Liver (tissue), 9 donors: ENCODE data around the gene MEF2B. TPM values are rescaled to one million over a fixed set of nuclear protein-coding genes. Genes with fewer than 3 reads are reported as not detected.
"Not testable (repeated sequence)": the region's sequence is repeated elsewhere in the genome, so short reads cannot be mapped to it uniquely, and the experiment has no call there.

Source experiments
- DNase-seq: peaks from one replicate; pipeline ENCODE4 v3.0.0-alpha.2; 2017; ENCODE audit warnings: low spot score
- H3K27ac ChIP-seq, 2 donors: one replicate each; pipeline ENCODE4 v1.7.0; 2013; ENCODE audit warnings: inconsistent platforms in 2 of 2, low read length in 2 of 2, control low read depth in 1 of 2, low read depth in 1 of 2, mild to moderate bottlenecking in 1 of 2
- H3K27me3 ChIP-seq, 4 donors: one replicate each; pipeline versions ENCODE4 v1.6.1 to v1.7.0; 2013; ENCODE audit warnings: low read length in 3 of 4, inconsistent platforms in 1 of 4, mild to moderate bottlenecking in 1 of 4, moderate library complexity in 1 of 4; ENCODE audit not compliant: control insufficient read depth in 4 of 4, insufficient read depth in 4 of 4
- H3K36me3 ChIP-seq, 4 donors: one replicate each; pipeline versions ENCODE4 v1.6.1 to v1.7.0; 2013; ENCODE audit warnings: low read length in 3 of 4, mild to moderate bottlenecking in 3 of 4, low read depth in 1 of 4, moderate library complexity in 1 of 4; ENCODE audit not compliant: control insufficient read depth in 4 of 4, insufficient read depth in 3 of 4
- H3K4me1 ChIP-seq, 4 donors: one replicate each; pipeline versions ENCODE4 v1.6.1 to v1.7.0; 2013; ENCODE audit warnings: low read length in 3 of 4, mild to moderate bottlenecking in 3 of 4, moderate library complexity in 1 of 4; ENCODE audit not compliant: control insufficient read depth in 4 of 4, insufficient read depth in 4 of 4
- H3K4me3 ChIP-seq, 3 donors: one replicate each; pipeline versions ENCODE4 v1.6.1 to v1.7.0; 2013; ENCODE audit warnings: low read length in 3 of 3, control low read depth in 1 of 3, low read depth in 1 of 3, mild to moderate bottlenecking in 1 of 3
- H3K9ac ChIP-seq, 2 donors: one replicate each; pipeline ENCODE4 v1.7.0; 2013; ENCODE audit warnings: low read length in 2 of 2, mild to moderate bottlenecking in 2 of 2, moderate library complexity in 2 of 2, control low read depth in 1 of 2, low read depth in 1 of 2
- H3K9me3 ChIP-seq, 4 donors: one replicate each; pipeline versions ENCODE4 v1.6.1 to v1.7.0; 2013; ENCODE audit warnings: low read length in 3 of 4; ENCODE audit not compliant: control insufficient read depth in 4 of 4
- CTCF ChIP-seq: fragments of 150-350 bp; IDR thresholded peaks from 2 replicates; pipeline ENCODE4 v1.5.1; 2017; ENCODE audit warnings: improper control_type of control experiment, low read depth, low read length; ENCODE audit not compliant: missing input control
- FOXA1 ChIP-seq: IDR thresholded peaks from 2 replicates; pipeline ENCODE4 v1.6.1; 2016; ENCODE audit warnings: antibody characterized with exemption
- GABPA ChIP-seq, 2 donors: IDR thresholded peaks in 1 of 2; conservative IDR thresholded peaks in 1 of 2; 2 replicates each; pipeline ENCODE4 v1.6.1; 2016; ENCODE audit warnings: antibody characterized with exemption in 2 of 2, mild to moderate bottlenecking in 1 of 2, moderate library complexity in 1 of 2
- NR2F2 ChIP-seq: IDR thresholded peaks from 2 replicates; pipeline ENCODE4 v1.6.1; 2016; ENCODE audit warnings: antibody characterized with exemption
- REST ChIP-seq: IDR thresholded peaks from 2 replicates; pipeline ENCODE4 v1.6.1; 2016; ENCODE audit warnings: antibody characterized with exemption, mild to moderate bottlenecking
- WGBS: extraction: QIAGEN DNeasy Blood & Tissue Kit; methylation state at CpG from one replicate; pipeline ENCODE4 v1.1.7; 2013; 5-methylcytosine and 5-hydroxymethylcytosine counted together
- polyA plus RNA-seq, 2 donors: library from polyadenylated mRNA; stranded (reverse) in 1 of 2; unstranded in 1 of 2; fragments of 200-250 nt in 1 of 2; fragments of >200 nt in 1 of 2; fragmentation: Nextera tagmentation in 1 of 2; extraction: Ambion mirVana in 1 of 2; gene quantifications; one replicate each; pipeline versions ENCODE4 v1.2.1 to v1.2.3, GENCODE V29; 2013 to 2015
- total RNA-seq, 2 donors: library from RNA; depleted of rRNA; stranded (reverse); fragments of >200 nt; gene quantifications; one replicate each; pipeline ENCODE4 v1.2.3, GENCODE V29; 2014
- donor health status: healthy.
- donor health status: healthy.
- donor health status: healthy.
- donor health status: healthy.
- donor health status: healthy.

The MEF2B gene
- total and polyA plus RNA-seq, 4 donors = 0.08 to 0.39 (median 0.30) TPM; not detected in 1

GRCh38 chr19:19148504-19148903, 21.6 kb downstream of the MEF2B start:
- peaks cover 0 to 18% (median 5%) of the 10 kb centered on the region in 4 donors for H3K36me3 ChIP-seq
- H3K27ac ChIP-seq, H3K9ac ChIP-seq, H3K4me3 ChIP-seq, DNase-seq, H3K27me3 ChIP-seq, H3K4me1 ChIP-seq, H3K9me3 ChIP-seq: not testable (repeated sequence)
- WGBS = 98% methylated on average over 8 of the region's 8 CpGs

- Histone ChIP-seq H3K4me3 (no peak overlapping the region), H3K9me3 (no peaks in the 10 kb centered on the region), H3K27ac (no peak overlapping the region), H3K9ac (no peak overlapping the region), H3K36me3 (peaks cover 0 to 18% (median 5%) of the 10 kb centered on the region in 4 donors), H3K27me3 (no peaks in the 10 kb centered on the region), H3K4me1 (no peaks in the 10 kb centered on the region)
- no peak for DNase-seq
- 94% methylated on average over 5 of the region's 5 CpGs for WGBS
- no peak for TF ChIP-seq GABPA (IDR thresholded peaks at IDR 0.05 in 1 of 2, conservative IDR thresholded peaks at IDR 0.05 in 1 of 2)
Observed at GRCh38 chr19:19147344-19147743, 22.7 kb downstream of the MEF2B start.

GRCh38 chr19:19146865-19147264, 23.2 kb downstream of the MEF2B start:
- no peaks in the 10 kb centered on the region for H3K4me1 ChIP-seq
- no peak for DNase-seq
- H3K36me3 ChIP-seq = peaks cover 0 to 18% (median 5%) of the 10 kb centered on the region in 4 donors
- H3K4me3 ChIP-seq = no peak overlapping the region
- no peak for TF ChIP-seq FOXA1
- no peak for TF ChIP-seq NR2F2
- TF ChIP-seq REST = no peak
- TF ChIP-seq CTCF = no peak
- H3K27me3 ChIP-seq = no peaks in the 10 kb centered on the region
- H3K9me3 ChIP-seq = no peaks in the 10 kb centered on the region
- 97% methylated on average over 7 of the region's 7 CpGs for WGBS
- H3K27ac ChIP-seq = no peak overlapping the region
- H3K9ac ChIP-seq = no peak overlapping the region
